IPS DF 4.7 (cell line): ENCODE measurements around the gene CCR4.
"Not testable (repeated sequence)": the region's sequence is repeated elsewhere in the genome, so short reads cannot be mapped to it uniquely, and the experiment has no call there.

Source experiments
- DNase-seq: peaks from one replicate; pipeline ENCODE4 v3.0.0-alpha.2; 2013; ENCODE audit warnings: low spot score; ENCODE audit errors: extremely low read depth

The CCR4 gene

DNA sequence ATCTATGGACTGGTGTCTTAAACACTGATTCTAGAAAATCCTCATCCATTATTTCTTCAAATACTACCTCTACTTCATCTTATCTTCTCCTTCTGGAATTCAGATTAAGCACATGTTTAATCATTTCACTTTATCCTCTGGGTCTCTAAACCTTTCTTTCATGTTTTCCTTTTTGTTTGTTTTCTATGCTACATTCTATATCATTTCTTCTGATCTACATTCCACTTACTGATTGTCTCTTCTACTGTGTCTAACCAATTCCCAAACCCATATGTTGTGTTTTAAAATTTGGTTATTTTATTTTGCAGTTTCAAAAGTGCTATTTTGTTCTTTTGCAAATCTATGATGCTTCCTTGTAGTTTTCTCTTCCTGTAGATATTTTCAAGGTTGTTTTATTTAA, 31.7 kb downstream of the CCR4 start:
- no peak for DNase-seq

DNA sequence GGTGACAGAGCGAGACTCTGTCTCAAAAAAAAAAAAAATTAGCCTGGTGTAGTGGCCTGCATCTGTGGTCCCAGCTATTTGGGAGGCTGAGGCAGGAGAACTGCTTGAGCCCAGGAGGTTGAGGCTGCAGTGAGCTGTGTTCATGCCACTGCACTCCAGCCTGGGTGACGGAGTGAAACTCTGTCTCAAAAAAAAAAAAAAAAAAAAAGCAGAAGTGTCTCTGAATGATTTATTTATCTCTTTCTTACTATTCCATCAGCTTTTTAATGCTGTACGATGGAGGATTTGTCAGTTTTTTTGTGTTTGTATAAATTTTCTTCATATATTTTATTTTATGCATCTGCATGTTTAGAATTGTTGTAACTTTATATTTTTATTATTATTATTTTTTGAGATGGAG, 33.5 kb downstream of the CCR4 start:
- DNase-seq: not testable (repeated sequence)

DNA sequence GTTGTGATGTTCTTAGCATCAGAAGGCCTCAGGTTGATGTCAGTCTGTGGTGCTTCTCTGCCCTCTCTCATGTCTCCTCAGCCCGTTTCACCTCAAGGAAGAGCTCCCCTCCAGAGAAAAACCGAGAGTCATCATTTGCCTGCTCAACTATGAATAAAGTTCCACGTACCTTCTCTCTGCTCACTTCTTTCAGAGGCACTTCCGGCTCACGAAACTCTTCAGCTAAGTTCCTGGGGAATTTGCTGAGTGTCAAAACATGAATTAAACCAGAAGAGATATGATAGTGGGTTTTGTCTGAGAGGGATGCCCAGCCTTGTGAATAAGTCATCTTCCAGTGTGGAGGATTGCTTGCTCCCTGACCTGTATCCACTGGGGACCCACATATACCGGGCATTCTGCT, 37.7 kb downstream of the CCR4 start:
- no peak for DNase-seq

GRCh38 chr3:32990116-32990515, 38.7 kb downstream of the CCR4 start:
- DNase-seq: no peak

GRCh38 chr3:32991781-32992180, 40.3 kb downstream of the CCR4 start:
- DNase-seq: no peak

DNA sequence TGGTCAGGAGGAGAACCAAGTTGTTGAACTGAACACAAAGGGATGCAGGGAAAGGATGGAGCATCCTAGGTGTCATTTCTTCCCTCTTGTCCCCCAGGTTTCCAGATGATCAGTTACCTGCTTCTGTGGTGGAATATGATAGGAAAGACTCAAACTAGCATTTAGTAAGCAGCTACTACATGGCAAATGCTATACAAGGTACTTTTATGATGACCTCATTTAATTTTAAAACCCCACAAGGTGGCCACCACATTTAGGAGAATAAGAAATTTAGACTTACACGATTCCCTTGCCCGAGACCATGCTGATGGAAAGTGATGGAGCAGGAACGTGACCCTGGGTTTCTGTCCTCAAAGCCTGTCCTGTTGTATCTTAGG, 40.9 kb downstream of the CCR4 start:
- no peak for DNase-seq

GRCh38 chr3:32994045-32994444, 42.6 kb downstream of the CCR4 start:
- no peak for DNase-seq

DNA sequence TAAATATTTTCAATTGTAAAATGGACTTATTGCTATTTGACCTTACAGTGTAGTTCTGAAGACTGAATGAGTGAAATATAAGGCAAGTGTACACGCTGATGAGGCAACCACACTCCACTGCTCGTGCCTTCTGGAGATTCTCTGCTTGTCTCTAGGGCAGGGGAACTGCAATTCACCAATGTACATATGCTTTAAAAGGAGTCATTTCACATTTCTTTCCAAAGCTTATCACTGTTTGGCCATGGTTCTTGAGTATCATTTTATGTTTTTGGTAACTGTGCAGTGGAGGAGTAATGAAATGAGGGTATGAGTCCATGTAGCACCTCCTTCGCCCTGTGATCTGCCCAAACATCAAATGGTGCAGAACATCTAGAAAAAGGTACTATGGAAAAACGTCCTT, 43.7 kb downstream of the CCR4 start:
- no peak for DNase-seq

DNA sequence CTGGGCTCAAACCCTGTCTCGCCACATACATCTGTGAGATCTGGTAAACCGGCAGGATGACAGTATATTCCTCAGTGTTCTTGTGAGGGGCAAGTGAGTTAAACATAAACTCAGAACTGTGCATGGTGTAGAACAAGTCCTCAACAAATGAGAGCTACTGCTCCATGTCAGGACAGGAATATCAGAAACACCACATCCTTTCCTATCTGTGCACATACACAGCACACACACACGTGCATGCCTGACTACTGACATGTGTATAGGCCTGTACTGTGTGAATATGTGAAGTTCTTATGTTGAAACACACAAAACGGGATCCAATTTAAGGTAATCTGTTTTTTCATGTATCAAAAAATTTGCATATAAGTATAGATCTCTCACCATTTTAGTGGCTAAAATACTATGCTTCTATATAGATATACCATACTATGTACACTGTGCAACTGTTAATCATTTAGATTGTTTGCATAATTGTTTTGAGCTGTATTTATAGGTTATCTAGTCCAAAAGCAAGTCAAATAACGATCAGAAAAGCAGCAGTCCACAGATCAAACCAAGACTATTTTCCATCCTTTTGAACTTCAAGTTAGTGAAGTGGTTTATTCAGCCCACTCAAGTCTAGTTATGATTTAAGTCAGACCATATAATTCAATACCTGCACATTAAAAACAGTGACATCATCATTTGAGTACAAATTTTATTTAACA, 44.8 kb downstream of the CCR4 start:
- DNase-seq: no peak

DNA sequence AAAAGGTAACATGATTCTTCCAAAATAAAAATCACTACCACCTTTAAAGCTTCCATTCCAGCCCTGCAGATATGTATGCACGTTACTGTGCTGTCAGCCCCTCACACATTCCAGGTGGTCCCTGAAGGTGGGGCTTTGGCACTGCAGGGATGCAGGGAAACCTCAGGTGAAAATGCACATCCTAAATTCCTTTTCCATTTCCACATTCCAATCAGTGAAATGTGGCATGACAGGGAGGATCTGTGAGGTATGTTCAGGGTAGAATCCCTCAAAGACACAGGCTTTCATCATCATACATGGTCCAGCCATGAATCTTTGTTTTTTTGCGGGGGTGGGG, 45.3 kb downstream of the CCR4 start:
- DNase-seq: no peak

DNA sequence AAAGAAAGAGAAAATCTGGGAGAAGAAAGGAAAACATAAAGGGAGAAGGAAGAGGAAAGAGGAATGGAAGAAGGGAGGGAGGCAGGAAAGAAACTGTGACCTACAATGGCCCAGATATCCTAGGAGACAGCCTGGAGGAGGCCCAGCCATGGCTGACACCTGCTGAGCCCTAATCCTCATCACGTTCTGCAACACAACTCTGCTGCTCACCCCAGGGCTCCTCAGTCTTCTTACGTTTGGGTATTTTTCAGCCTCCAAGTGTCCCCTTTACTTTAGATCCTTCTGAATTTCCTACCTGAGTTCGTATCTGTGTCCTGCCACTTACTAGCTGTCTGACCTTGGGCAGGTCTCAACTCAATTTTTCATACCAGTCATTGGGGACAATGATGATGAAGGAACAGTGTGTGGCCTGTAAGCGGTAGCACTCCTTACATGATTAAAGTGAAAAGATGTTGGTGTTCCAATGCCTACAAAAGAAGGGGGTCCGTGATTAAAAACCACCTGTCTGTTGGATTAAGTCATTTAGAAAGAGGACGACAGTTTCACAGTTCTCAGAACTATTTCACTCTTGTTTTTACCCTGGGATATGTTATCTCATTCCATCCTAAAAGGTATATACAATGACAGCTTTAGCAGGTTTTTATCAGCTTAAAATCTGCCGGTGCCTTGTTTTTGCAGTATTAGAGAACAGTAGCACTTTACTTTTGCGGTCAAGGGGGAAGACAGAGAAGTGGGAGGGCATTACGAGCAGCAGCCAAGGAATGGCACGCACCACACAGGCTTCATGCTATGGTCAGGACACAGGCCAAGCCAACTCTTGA, 47.4 kb downstream of the CCR4 start:
- DNase-seq: no peak

GRCh38 chr3:33000691-33001385, 49.4 kb downstream of the CCR4 start:
- no peak for DNase-seq

- no peak for DNase-seq
Observed at GRCh38 chr3:33001889-33002288, 50.4 kb downstream of the CCR4 start.

DNA sequence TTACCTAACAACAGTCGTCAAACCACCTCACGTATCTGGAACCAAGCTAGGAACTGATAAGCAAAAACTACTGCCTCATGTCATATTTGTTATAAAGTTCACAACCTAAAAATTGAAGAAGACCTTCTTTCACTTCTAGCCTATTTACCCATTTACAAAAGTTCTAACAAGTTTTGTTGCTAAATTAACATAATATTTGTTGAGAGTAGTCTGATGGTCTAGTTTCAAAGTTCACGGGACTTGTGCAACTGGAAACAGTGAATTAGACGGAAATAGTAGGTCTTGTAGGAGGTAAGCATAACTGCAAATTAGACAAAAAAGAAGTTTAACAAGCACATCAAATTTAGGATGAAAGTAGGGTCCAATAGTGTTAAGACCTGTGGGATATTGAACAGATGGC, 51.9 kb downstream of the CCR4 start:
- no peak for DNase-seq

- DNase-seq: no peak
Observed at GRCh38 chr3:33004205-33004604, 52.8 kb downstream of the CCR4 start.

- no peak for DNase-seq
Observed at GRCh38 chr3:33004961-33005360, 53.5 kb downstream of the CCR4 start.
